ENCODE data around the gene MCCD1.
A peak's percentile ranks its signal among the peaks of the same experiment; 100 is the strongest.

Gene MCCD1

GRCh38 chr6:31528821-31529328, at the start of gene MCCD1 (continued):
- TF ChIP-seq ZBTB48 (tag by site-specific recombination; IDR thresholded peaks at IDR 0.05) (no peak), IKZF3 (tag by site-specific recombination; IDR thresholded peaks at IDR 0.05) (peak; percentile 63), ZNF114 (tag by site-specific recombination; IDR thresholded peaks at IDR 0.05) (no peak), ZNF324 (tag by site-specific recombination; IDR thresholded peaks at IDR 0.05) (no peak), ATF2 (tag by site-specific recombination; IDR thresholded peaks at IDR 0.05; ENCODE audit: low read depth) (no peak), ZFHX2 (tag by site-specific recombination; conservative IDR thresholded peaks at IDR 0.05) (no peak; the same call in 1 of the 2 replicates), ZNF704 (tag by site-specific recombination; IDR thresholded peaks at IDR 0.05) (no peak), ZBTB20 (tag by site-specific recombination; IDR thresholded peaks at IDR 0.05) (0 out of 2 replicates have a peak, but pooled peaks have one; percentile 9), YY1 (tag by site-specific recombination; IDR thresholded peaks at IDR 0.05) (no peak), MEIS1 (CRISPR knock-in tag; IDR thresholded peaks at IDR 0.05; ENCODE audit: borderline replicate concordance) (no peak), ZNF202 (tag by site-specific recombination; IDR thresholded peaks at IDR 0.05; ENCODE audit: borderline replicate concordance) (no peak), KLF17 (tag by site-specific recombination; IDR thresholded peaks at IDR 0.05) (0 out of 2 replicates have a peak, but pooled peaks have one; percentile 37), ZNF350 (tag by site-specific recombination; IDR thresholded peaks at IDR 0.05) (no peak), PRDM2 (tag by site-specific recombination; IDR thresholded peaks at IDR 0.05; ENCODE audit: borderline replicate concordance) (no peak), ZNF223 (tag by site-specific recombination; IDR thresholded peaks at IDR 0.05) (no peak), SCRT2 (tag by site-specific recombination; IDR thresholded peaks at IDR 0.05) (0 out of 2 replicates have a peak, but pooled peaks have one; percentile 46), ZSCAN16 (tag by site-specific recombination; IDR thresholded peaks at IDR 0.05) (no peak), ZNF530 (tag by site-specific recombination; IDR thresholded peaks at IDR 0.05; ENCODE audit: low read depth) (no peak), ZNF510 (tag by site-specific recombination; IDR thresholded peaks at IDR 0.05; ENCODE audit: insufficient replicate concordance) (no peak), ZNF776 (tag by site-specific recombination; IDR thresholded peaks at IDR 0.05; ENCODE audit: borderline replicate concordance) (no peak), ZNF404 (tag by site-specific recombination; IDR thresholded peaks at IDR 0.05) (no peak), ZNF19 (tag by site-specific recombination; IDR thresholded peaks at IDR 0.05; ENCODE audit: low read depth) (no peak), MYNN (tag by site-specific recombination; IDR thresholded peaks at IDR 0.05; ENCODE audit: borderline replicate concordance) (no peak), ZNF280C (tag by site-specific recombination; IDR thresholded peaks at IDR 0.05) (no peak), PRDM10 (tag by site-specific recombination; IDR thresholded peaks at IDR 0.05) (peak; percentile 50; the same call in 1 of the 2 replicates)
